T-helper 2 cell (primary cell): ENCODE data around the gene SENP8.
"Not testable (repeated sequence)": the region's sequence is repeated elsewhere in the genome, so short reads cannot be mapped to it uniquely, and the experiment has no call there.

ENCODE experiments used
- DNase-seq, 5 experiments: peaks; one replicate each; pipeline versions ENCODE4 v3.0.0 to v3.0.0-alpha.2; 2012 to 2022
- total RNA-seq, 2 donors: gene quantifications; one replicate each; lab custom pipeline; 2026; lab: John Stamatoyannopoulos, UW

SENP8 gene
- 0.62 to 0.94 reads per million in 2 donors for total RNA-seq

DNA sequence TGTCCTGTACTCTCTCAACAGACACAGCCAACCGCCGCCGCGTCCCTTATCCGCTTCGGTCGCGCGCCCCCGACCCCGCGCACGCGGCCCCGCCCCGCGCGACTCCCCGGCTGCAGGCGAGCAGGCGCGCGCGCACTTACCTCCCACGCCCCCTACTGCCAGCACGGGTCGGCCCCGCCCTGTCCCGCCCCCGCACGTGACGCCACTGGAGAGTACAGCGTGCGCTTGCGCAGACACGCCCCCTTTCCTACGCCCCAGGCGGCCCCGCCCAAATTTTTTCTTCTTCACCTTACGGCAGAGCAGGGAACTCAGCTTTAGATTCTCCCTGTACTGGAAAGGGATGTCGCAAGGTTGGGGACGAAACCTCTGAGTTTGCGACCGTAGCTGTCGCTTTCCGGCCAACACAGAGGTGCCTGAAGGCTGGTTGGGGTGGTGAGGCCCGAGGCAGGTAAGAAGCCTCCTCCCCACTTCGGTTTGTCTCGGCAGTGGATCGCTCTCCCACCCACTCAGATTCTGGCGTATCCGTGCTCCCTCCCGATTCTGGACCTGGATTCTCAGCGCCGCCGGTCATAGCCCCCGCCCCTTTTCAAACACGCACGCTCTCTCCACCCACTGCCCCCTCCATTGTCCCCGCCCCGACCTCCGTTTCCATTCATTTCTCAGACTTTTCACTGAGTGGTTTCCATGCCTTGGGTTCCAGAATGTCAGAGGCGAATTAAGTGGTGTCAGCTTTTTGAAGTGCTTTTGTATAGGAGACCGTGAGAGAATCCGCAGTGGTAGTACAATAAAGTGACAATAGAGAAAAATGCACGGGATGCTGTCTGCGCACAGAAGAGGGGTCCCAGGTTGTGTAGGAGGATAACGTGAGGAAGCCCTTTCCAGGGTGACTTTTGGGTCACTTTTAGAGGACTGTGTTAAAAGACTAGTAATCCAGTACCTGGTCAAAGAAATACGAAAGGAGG, at the start of gene SENP8, which contains the start of gene MYO9A:
SENP8 (plus strand) TSS at position 387 of the 962 bp plus-strand sequence. CDS start 21,221 bp downstream, outside the sequence.
MYO9A (minus strand) TSS at position 134 of the 962 bp plus-strand sequence. CDS start 71,587 bp downstream, outside the sequence.
- peak; percentile 96 to 99 (median 98) for DNase-seq

- no peak for DNase-seq
These were observed 49.3 kb upstream of the SENP8 start for GRCh38 chr15:72068856-72069255.

- no peak for DNase-seq
These were observed 47.3 kb upstream of the SENP8 start for GRCh38 chr15:72070817-72071447.

GRCh38 chr15:72071448-72071825, 46.8 kb upstream of the SENP8 start:
- DNase-seq: not testable (repeated sequence)

- no peak for DNase-seq
These were observed 43.7 kb upstream of the SENP8 start for GRCh38 chr15:72074335-72075060.

DNA sequence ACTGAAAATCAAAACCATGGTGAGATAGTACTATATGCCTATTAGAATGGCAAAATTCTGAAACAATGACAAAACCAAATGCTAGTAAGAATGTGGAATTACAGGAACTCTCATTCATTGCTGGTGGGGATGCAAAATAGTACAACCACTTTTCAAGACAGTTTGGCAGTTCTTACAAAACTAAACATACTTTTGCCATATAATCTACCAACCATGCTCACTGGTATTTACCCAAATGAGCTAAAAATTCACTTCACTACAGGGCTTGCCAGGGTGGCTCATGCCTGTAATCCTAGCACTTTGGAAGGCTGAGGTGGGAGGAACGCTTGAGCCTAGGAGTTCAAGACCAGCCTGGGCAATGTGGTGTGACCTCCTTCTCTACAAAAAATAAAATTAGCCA, 40.3 kb upstream of the SENP8 start:
- no peak for DNase-seq

GRCh38 chr15:72078887-72079286, 39.3 kb upstream of the SENP8 start:
- peak in 1 of 5 experiments; percentile 60 for DNase-seq

DNA sequence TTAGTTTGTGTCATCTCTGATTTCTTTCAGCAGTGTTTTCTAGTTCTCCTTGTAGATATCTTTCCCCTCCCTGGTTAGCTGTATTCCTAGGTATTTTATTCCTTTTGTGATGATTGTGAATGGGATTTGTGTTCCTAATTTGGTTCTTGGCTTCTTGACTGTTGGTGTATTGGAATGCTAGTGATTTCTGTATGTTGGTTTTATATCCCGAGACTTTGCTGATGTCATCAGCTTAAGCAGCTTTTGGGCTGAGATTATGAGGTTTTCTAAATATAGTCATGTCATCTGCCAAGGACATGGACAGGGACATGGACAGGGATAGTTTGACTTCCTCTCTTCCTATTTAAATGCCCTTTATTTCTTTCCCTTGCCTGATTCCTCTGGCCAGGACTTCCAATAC, 36.0 kb upstream of the SENP8 start:
- DNase-seq: no peak

DNA sequence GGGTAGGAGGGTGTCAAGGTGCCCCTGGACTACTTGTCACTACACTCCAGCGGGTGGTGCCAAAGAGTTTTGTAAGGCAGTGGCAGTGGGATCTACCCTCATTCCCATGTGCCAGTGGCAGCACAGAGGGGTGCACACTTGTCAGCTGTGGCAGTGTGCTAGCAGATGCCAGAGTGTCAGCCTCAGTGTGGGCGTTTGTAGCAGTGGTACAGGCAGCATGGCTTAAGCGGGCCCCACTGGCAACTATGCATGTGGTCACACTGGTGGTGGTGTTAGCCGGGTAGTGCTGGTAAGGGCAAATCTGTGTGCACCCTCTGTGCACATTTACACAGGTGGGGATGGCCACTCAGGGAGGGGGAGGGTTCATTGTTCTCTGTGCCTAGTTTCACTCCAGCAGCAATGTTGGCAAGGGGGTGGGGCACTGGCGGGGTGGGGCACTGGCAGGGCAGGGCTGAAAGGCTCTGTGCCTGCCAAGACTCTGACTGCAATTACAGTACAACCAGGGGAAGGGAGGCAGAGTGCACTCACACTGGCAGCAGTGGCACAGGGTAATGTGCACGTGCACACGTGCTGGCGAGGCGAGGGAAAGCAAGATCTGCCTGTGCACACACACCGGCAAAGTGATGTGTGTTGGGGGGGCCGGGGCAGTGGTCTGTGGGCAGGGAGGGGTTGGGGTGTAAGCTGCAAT, 32.0 kb upstream of the SENP8 start:
- no peak for DNase-seq

- DNase-seq: no peak
These were observed 31.1 kb upstream of the SENP8 start for GRCh38 chr15:72086920-72087648.

DNA sequence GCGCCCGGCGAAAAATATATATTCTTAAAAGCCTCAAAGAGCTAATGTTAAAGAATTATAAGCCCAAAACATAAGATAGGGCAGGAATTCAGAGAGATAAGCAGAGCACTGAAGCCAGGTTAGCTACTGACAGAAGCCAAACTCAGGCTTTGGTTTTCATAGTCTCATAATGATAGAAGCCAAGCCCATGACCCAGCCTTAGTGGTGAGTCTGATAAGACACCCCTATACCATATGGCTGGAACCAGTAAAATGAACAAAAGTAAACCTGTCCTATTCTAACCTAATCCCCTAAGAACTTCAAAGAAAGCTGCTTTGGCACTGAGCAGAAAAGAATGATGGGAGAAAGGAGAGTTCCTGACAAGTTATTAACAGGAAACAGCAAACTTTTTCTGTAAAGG, 26.2 kb upstream of the SENP8 start:
- no peak for DNase-seq

GRCh38 chr15:72092691-72093090, 25.5 kb upstream of the SENP8 start:
- DNase-seq: no peak

- no peak for DNase-seq
These were observed 21.4 kb upstream of the SENP8 start for GRCh38 chr15:72096796-72097195.

GRCh38 chr15:72098040-72098439, 20.2 kb upstream of the SENP8 start:
- DNase-seq: no peak

- DNase-seq: no peak
These were observed 19.0 kb upstream of the SENP8 start for GRCh38 chr15:72099155-72099554.

GRCh38 chr15:72100551-72100950, 17.7 kb upstream of the SENP8 start:
- DNase-seq: not testable (repeated sequence)

- no peak for DNase-seq
These were observed 13.1 kb upstream of the SENP8 start for GRCh38 chr15:72105111-72105510.

GRCh38 chr15:72106068-72106467, 12.1 kb upstream of the SENP8 start:
- DNase-seq: no peak

DNA sequence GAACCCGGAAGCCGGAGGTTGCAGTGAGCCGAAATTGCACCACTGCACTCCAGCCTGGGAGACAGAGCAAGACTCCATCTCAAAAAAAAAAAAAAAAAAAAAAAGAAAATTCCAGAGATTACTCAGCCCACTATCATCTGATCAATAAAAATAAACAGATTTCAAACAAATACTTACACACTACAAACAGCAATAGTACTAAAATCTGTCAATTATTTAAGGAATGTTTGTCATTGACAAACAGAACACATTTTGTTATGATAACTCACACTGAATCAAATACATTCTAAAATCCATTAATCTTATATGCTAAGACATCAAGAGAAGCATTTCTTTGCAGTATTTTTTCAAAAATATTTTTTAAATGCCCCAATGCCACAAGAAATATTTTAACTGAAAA, 7.8 kb upstream of the SENP8 start:
- DNase-seq: no peak

DNA sequence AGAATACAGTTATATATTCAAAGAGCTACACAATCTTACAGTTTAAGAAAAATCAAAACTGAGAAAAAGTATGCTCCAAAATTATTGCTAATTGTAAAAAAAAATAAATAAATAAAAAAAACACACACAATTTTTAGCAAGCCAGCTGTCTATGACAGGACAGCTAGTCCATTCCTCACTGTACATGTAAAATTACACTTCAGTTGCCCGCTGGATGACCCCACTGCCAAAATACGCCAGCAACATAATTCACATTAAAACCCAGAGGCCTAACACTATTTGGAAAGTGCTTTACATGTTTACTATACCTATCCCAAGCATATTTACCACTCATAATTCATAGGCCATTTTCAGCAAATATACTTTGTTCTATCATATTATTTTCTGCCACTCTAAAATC, 6.1 kb upstream of the SENP8 start:
- DNase-seq: no peak

DNA sequence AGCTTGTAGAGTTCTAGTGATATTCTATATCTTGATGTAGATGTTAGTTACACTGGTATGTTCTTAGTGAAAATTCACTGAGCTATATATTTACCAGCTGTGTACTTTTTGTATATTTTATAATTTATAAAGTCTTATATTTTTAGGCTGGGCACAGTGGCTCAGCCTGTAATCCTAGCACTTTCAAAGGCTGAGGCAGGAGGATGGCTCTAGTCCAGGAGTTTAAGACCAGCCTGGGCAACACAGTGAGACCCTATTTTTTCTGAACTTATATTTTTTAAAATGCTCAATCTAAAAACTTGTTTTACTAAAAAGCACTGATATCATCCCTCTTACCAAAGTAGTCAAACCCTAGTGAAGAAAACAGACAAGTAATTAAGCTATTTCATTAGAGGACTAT, 5.4 kb upstream of the SENP8 start:
- DNase-seq: no peak
